PC-9 (cell line): ENCODE results near the gene SH3GL3. TPM values are rescaled to one million over a fixed set of nuclear protein-coding genes. Genes with fewer than 3 reads are reported as not detected.

Experiments
- BruUV-seq: library from RNA; stranded (reverse); fragments of 400-500 nt; replicated peaks from 2 replicates; lab custom pipeline; 2021; lab: Mats Ljungman, UMichigan
- CTCF ChIA-PET: fragments of 300-600 bp; sonication (Branson Sonifier 250); formaldehyde crosslinking; loops from one replicate; lab custom pipeline; 2022; ENCODE audit warnings: antibody characterized with exemption; lab: Charles Lee
- POLR2A ChIA-PET: fragments of 300-600 bp; sonication (Branson Sonifier 250); formaldehyde crosslinking; loops from one replicate; lab custom pipeline; 2022; ENCODE audit warnings: antibody characterized with exemption; ENCODE audit not compliant: unreplicated experiment; lab: Charles Lee
- DNase-seq, 2 experiments: peaks; one replicate each; pipeline versions ENCODE4 v3.0.0 to v3.0.0-alpha.2; 2015 to 2022; ENCODE audit warnings: mixed read lengths in 1 of 2
- H2AFZ ChIP-seq: fragments of 200-600 bp; sonication (generic); 2 replicates; pipeline ENCODE4 v1.8.1; 2017; ENCODE audit warnings: antibody characterized with exemption
- H3F3A ChIP-seq: fragments of 200-600 bp; sonication (generic); 2 replicates; pipeline ENCODE4 v1.8.1; 2017; ENCODE audit warnings: antibody characterized with exemption, mild to moderate bottlenecking, low read depth; ENCODE audit not compliant: insufficient read depth
- H3K27ac ChIP-seq: fragments of 200-600 bp; sonication (generic); 2 replicates; pipeline ENCODE4 v1.6.1; 2016; ENCODE audit warnings: mixed run types
- H3K27me3 ChIP-seq: fragments of 200-600 bp; sonication (generic); 2 replicates; pipeline ENCODE4 v1.6.1; 2016; ENCODE audit warnings: low read depth, mixed run types; ENCODE audit not compliant: insufficient read depth
- H3K36me3 ChIP-seq: fragments of 200-600 bp; sonication (generic); 2 replicates; pipeline ENCODE4 v1.6.1; 2016; ENCODE audit warnings: low read depth, mixed run types
- H3K4me1 ChIP-seq: fragments of 200-600 bp; sonication (generic); replicated peaks from 2 replicates; pipeline ENCODE4 v1.6.1; 2016; ENCODE audit warnings: mixed run types; ENCODE audit not compliant: insufficient read depth
- H3K4me2 ChIP-seq: fragments of 200-600 bp; sonication (generic); 2 replicates; pipeline ENCODE4 v1.6.1; 2017; ENCODE audit warnings: mixed run types
- H3K4me3 ChIP-seq: fragments of 200-600 bp; sonication (generic); 2 replicates; pipeline ENCODE4 v1.6.1; 2016; ENCODE audit warnings: mixed run types
- H3K79me2 ChIP-seq: fragments of 200-600 bp; sonication (generic); 2 replicates; pipeline ENCODE4 v1.6.1; 2017; ENCODE audit warnings: low read depth, mixed run types
- H3K9me2 ChIP-seq: fragments of 200-600 bp; sonication (generic); 2 replicates; pipeline ENCODE4 v1.8.1; 2017; ENCODE audit warnings: mild to moderate bottlenecking; ENCODE audit not compliant: insufficient read depth
- H3K9me3 ChIP-seq: fragments of 200-600 bp; sonication (generic); 2 replicates; pipeline ENCODE4 v1.8.1; 2016; ENCODE audit warnings: low read depth; ENCODE audit not compliant: insufficient read depth
- H4K20me1 ChIP-seq: fragments of 200-600 bp; sonication (generic); 2 replicates; pipeline ENCODE4 v1.8.1; 2017; ENCODE audit not compliant: insufficient read depth
- EZH2 ChIP-seq: fragments of 200-600 bp; sonication (generic); IDR thresholded peaks from 2 replicates; pipeline ENCODE4 v1.8.0; 2017; ENCODE audit warnings: antibody characterized with exemption, low read depth
- intact Hi-C: fragments of 100-400 bp; cut with micrococcal nuclease; formaldehyde crosslinking; loops from one replicate; pipeline ENCODE4 v1.10.0; 2022; ENCODE audit not compliant: unreplicated experiment
- total RNA-seq: library from RNA; stranded (reverse); gene quantifications from 2 replicates; pipeline ENCODE4 v1.2.3, GENCODE V29; 2021
- TF ChIP-seq, protein P1 (sequence below): fragments of 200-600 bp; sonication (generic); conservative IDR thresholded peaks from 2 replicates; pipeline ENCODE4 v1.6.1; 2017; ENCODE audit warnings: mixed run types, antibody characterized with exemption, mild to moderate bottlenecking, moderate library complexity

SH3GL3 gene
- total RNA-seq, 1 experiment from 2014 or later = 0.22 TPM

DNA sequence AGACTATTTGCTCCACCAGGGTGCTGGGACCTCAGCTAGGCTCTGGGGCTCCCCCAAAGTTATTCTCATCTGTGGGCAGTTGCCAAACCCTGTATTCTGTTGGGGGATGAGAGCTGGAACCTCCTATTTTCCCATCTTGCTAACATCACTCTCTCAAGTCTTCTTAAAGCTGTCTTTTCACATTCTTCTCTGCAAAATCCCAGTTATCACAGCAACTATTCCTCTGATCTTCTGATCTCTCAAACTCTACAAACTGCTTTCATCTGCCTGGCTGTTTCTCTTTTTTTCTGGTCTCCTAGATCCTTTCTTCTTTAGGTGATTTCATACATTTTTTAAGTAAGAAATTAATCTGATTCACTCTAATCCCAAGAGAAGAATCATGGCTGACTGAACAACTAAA is 196.1 kb downstream of the SH3GL3 start:
- intact Hi-C loops = no loop called here
- Histone ChIP-seq H3K4me2 (no peak overlapping the region), H3F3A (no peaks in the 10 kb centered on the region), H3K9me2 (no peaks in the 10 kb centered on the region), H4K20me1 (no peaks in the 10 kb centered on the region), H3K27me3 (peaks cover 6% of the 10 kb centered on the region; the same call in 1 of the 2 replicates), H3K9me3 (no peaks in the 10 kb centered on the region), H2AFZ (no peak overlapping the region), H3K4me3 (no peak overlapping the region), H3K4me1 (no peaks in the 10 kb centered on the region), H3K79me2 (no peaks in the 10 kb centered on the region), H3K36me3 (no peaks in the 10 kb centered on the region), H3K27ac (no peak overlapping the region)
- no peak for TF ChIP-seq EZH2
- TF ChIP-seq, protein P1, sequence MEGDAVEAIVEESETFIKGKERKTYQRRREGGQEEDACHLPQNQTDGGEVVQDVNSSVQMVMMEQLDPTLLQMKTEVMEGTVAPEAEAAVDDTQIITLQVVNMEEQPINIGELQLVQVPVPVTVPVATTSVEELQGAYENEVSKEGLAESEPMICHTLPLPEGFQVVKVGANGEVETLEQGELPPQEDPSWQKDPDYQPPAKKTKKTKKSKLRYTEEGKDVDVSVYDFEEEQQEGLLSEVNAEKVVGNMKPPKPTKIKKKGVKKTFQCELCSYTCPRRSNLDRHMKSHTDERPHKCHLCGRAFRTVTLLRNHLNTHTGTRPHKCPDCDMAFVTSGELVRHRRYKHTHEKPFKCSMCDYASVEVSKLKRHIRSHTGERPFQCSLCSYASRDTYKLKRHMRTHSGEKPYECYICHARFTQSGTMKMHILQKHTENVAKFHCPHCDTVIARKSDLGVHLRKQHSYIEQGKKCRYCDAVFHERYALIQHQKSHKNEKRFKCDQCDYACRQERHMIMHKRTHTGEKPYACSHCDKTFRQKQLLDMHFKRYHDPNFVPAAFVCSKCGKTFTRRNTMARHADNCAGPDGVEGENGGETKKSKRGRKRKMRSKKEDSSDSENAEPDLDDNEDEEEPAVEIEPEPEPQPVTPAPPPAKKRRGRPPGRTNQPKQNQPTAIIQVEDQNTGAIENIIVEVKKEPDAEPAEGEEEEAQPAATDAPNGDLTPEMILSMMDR = no peak
- DNase-seq = no peak
- no TSS peak for BruUV-seq
- ChIA-PET CTCF (no interaction called here), POLR2A (no interaction called here)

DNA sequence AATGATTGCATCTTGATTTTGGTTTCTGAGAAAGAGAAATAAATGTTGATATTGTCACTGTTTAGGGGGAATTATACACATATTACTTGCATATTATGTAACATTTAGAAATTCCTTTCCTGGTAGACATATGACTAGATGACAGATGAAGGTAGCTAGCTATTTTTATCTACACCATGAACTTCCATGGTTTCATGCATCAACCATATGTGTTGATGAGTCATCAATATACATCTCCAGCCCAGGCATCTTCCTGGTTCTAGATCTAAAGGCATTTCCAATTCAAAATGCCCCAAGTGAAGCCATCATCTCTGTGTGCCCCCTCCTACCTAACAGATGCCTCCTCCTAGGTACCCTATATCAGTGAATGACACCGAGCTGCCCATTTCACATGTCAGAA is 197.3 kb downstream of the SH3GL3 start:
- intact Hi-C loops = no loop called here

DNA sequence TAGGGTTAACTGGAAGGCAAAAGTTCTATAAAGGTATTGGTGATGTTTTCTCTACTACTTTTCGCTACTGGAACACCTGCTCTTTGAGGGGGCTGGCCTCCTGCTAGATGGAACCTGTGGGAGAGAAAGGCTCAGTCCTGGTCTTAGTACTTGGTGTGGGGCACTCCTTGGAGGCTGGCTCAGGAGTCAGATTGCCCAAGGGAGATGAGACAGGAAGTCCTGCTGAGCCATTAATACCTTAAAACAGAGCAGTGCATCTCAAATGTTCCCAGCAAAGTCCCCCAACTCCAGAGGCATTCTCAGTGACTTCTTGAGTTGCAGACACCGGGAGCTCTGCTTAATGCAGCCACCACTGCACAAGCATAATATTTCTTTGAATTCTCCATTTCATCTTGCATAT is 203.7 kb downstream of the SH3GL3 start:
- Histone ChIP-seq H3K4me3 (no peak overlapping the region), H2AFZ (no peak overlapping the region), H3K4me2 (no peak overlapping the region), H3K36me3 (no peaks in the 10 kb centered on the region), H3F3A (no peaks in the 10 kb centered on the region), H3K4me1 (no peaks in the 10 kb centered on the region), H3K79me2 (no peaks in the 10 kb centered on the region), H3K27me3 (peaks cover 9% of the 10 kb centered on the region; the same call in 1 of the 2 replicates), H4K20me1 (no peaks in the 10 kb centered on the region), H3K9me2 (no peaks in the 10 kb centered on the region), H3K9me3 (no peaks in the 10 kb centered on the region), H3K27ac (no peak overlapping the region)
- intact Hi-C loops = loop anchor here (10.0 kb wide), 1 partner anchor 94 kb away; no protein-coding TSS in a partner anchor
- ChIA-PET CTCF (no interaction called here), POLR2A (no interaction called here)
- DNase-seq = no peak
- no TSS peak for BruUV-seq
- TF ChIP-seq, protein P1 = no peak
- no peak for TF ChIP-seq EZH2

More for the DNA sequence above, 197.3 kb downstream of the SH3GL3 start:
- BruUV-seq = no TSS peak
- Histone ChIP-seq H3K4me1 (no peaks in the 10 kb centered on the region), H3K9me2 (no peaks in the 10 kb centered on the region), H3K79me2 (no peaks in the 10 kb centered on the region), H3K4me3 (no peak overlapping the region), H3K27me3 (peaks cover 9% of the 10 kb centered on the region; the same call in 1 of the 2 replicates), H3F3A (no peaks in the 10 kb centered on the region), H3K36me3 (no peaks in the 10 kb centered on the region), H3K4me2 (no peak overlapping the region), H4K20me1 (no peaks in the 10 kb centered on the region), H2AFZ (no peak overlapping the region), H3K9me3 (no peaks in the 10 kb centered on the region), H3K27ac (no peak overlapping the region)
- DNase-seq = no peak
- CTCF ChIA-PET = interaction anchor here (0.6 kb wide), 1 partner anchor 1771 kb away, joined by 3 read pairs; no protein-coding TSS in a partner anchor
- TF ChIP-seq, protein P1 = no peak
- TF ChIP-seq EZH2 = no peak
- POLR2A ChIA-PET = no interaction called here
